Body of pancreas (tissue), 4 donors: ENCODE measurements around the gene PLXNB3. TPM values are rescaled to one million over a fixed set of nuclear protein-coding genes. Genes with fewer than 3 reads are reported as not detected.

ENCODE experiments used
- ATAC-seq: fragments of 150-250 bp; one replicate; pipeline ENCODE4 v1.9.1; 2016
- DNase-seq, 4 donors: peaks; one replicate each; pipeline ENCODE4 v3.0.0-alpha.2; 2019
- H3K27ac ChIP-seq, 4 donors: fragments of 200-600 bp; sonication (generic); 1 replicate in 3 of 4; 2 replicates in 1 of 4; pipeline versions ENCODE4 v1.5.1 to v1.6.1; 2016 to 2019; ENCODE audit warnings: mild to moderate bottlenecking in 1 of 4, mixed read lengths in 1 of 4, moderate library complexity in 1 of 4
- H3K27me3 ChIP-seq, 2 donors: fragments of 200-600 bp; sonication (generic); one replicate each; pipeline ENCODE4 v1.6.0; 2016; ENCODE audit warnings: mild to moderate bottlenecking in 1 of 2
- H3K36me3 ChIP-seq, 2 donors: fragments of 200-600 bp; sonication (generic); replicated peaks in 1 of 2; 2 replicates each; pipeline ENCODE4 v1.5.1; 2016; ENCODE audit warnings: low read depth in 2 of 2; ENCODE audit not compliant: insufficient read depth in 1 of 2
- H3K4me1 ChIP-seq: fragments of 200-600 bp; sonication (generic); one replicate; pipeline ENCODE4 v1.6.0; 2016
- H3K4me3 ChIP-seq, 2 donors: fragments of 200-600 bp; sonication (generic); 1 replicate in 1 of 2; 2 replicates in 1 of 2; pipeline ENCODE4 v1.5.1; 2016 to 2019
- H3K9me3 ChIP-seq, 3 donors: fragments of 200-600 bp; sonication (generic); 1 replicate in 2 of 3; 2 replicates in 1 of 3; pipeline ENCODE4 v1.5.1; 2016
- CTCF ChIP-seq, 7 experiments: fragments of 450-650 bp in 4 of 7; fragments of 200-600 bp in 3 of 7; sonication (generic) in 3 of 7; IDR thresholded peaks; one replicate each; pipeline ENCODE4 v1.5.1; 2016 to 2019; ENCODE audit warnings: antibody characterized with exemption in 7 of 7
- POLR2A ChIP-seq, 3 donors: fragments of 450-650 bp; IDR thresholded peaks; one replicate each; pipeline ENCODE4 v1.6.1; 2016; ENCODE audit warnings: antibody characterized with exemption in 3 of 3, mild to moderate bottlenecking in 2 of 3
- WGBS, 2 donors: methylation state at CpG; one replicate each; pipeline ENCODE4 v1.1.5; 2017; 5-methylcytosine and 5-hydroxymethylcytosine counted together
- intact Hi-C: fragments of 100-400 bp; cut with DNase I; formaldehyde crosslinking; loops from one replicate; pipeline ENCODE4 v1.15.1; 2023
- total RNA-seq, 2 donors: library from RNA; depleted of rRNA; stranded (reverse); fragments of >200 nt; gene quantifications; one replicate each; pipeline ENCODE4 v1.1.0, GENCODE V29; 2016

The PLXNB3 gene
- total RNA-seq, 2 donors from 2014 or later, result 4.2 to 13.2 TPM

GRCh38 chrX:153824348-153824747 is 60.3 kb downstream of the PLXNB3 start:
- Histone ChIP-seq H3K27ac (no peak overlapping the region), H3K36me3 (no peaks in the 10 kb centered on the region), H3K9me3 (no peaks in the 10 kb centered on the region), H3K4me1 (peaks cover 6% of the 10 kb centered on the region), H3K27me3 (no peaks in the 10 kb centered on the region), H3K4me3 (no peak overlapping the region)
- no peak for DNase-seq
- 80 to 85% methylated on average over 1 to 7 of the region's 10 CpGs for WGBS, 2 donors
- TF ChIP-seq CTCF (IDR thresholded peaks at IDR 0.05) (no peak), POLR2A (IDR thresholded peaks at IDR 0.05) (no peak)
- intact Hi-C loops, result no loop called here
- ATAC-seq, result no peak

DNA sequence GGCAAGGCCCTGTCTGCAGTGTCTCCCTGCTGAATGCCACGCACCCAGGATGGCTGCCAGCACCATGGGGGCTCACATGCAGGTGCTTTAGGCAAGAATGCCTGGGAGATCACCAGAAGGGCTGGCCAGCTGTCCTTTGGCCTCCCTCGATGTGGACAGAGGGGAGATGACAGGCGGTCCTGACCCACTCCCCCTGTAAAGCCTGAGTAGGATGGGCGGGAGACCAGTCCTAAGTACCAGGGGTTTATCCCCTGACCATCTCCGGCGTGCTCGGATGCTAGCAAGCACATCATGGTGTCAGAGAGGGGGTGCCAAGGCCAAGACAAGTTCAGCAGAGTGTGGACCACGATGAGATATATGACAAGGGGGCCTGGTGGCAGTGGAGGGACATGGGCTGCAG is 61.0 kb downstream of the PLXNB3 start:
- no peaks in the 10 kb centered on the region for H3K27me3 ChIP-seq

More for the DNA sequence above, 61.0 kb downstream of the PLXNB3 start:
- Histone ChIP-seq H3K4me1 (peaks cover 9% of the 10 kb centered on the region), H3K9me3 (no peaks in the 10 kb centered on the region), H3K36me3 (no peaks in the 10 kb centered on the region), H3K27ac (no peak overlapping the region), H3K4me3 (no peak overlapping the region)
- intact Hi-C loops, result no loop called here
- DNase-seq (no peak), ATAC-seq (no peak)
- TF ChIP-seq CTCF (IDR thresholded peaks at IDR 0.05), result no peak
- no peak for TF ChIP-seq POLR2A (IDR thresholded peaks at IDR 0.05)
- WGBS, 2 donors, result 40 to 59% methylated on average over 1 to 7 of the region's 8 CpGs

Other genes starting within 250 kb of the PLXNB3 start
- gene ATP2B3, start 246.6 kb upstream of the PLXNB3 start, total RNA-seq, result not detected
- gene CCNQ, start 165.1 kb upstream of the PLXNB3 start, total RNA-seq, result 10 to 100 TPM in 1 of 2 donors, 1 to 10 TPM in 1; 8.6 to 23.9 TPM
- gene DUSP9, start 117.0 kb upstream of the PLXNB3 start, total RNA-seq, result not detected
- not detected for gene PNCK, start 90.4 kb upstream of the PLXNB3 start, total RNA-seq
- 10 to 100 TPM; 11.7 to 18.5 TPM for gene SLC6A8, start 76.3 kb upstream of the PLXNB3 start, total RNA-seq
- 10 to 100 TPM; 64.6 TPM for gene BCAP31, start 39.9 kb upstream of the PLXNB3 start, total RNA-seq
- gene ABCD1, start 39.4 kb upstream of the PLXNB3 start, total RNA-seq, result 10 to 100 TPM; 11.2 to 31.6 TPM
- not detected for gene SRPK3, start 16.8 kb downstream of the PLXNB3 start, total RNA-seq
- gene IDH3G, start 30.1 kb downstream of the PLXNB3 start, total RNA-seq, result 10 to 100 TPM; 25.2 to 27.7 TPM
- 100 to 1,000 TPM; 115 to 238 TPM for gene SSR4, start 30.4 kb downstream of the PLXNB3 start, total RNA-seq
- gene PDZD4, start 66.3 kb downstream of the PLXNB3 start, total RNA-seq, result 1 to 10 TPM; 1.6 to 2.6 TPM
- 1 to 10 TPM; 1.8 to 7.9 TPM for gene L1CAM, start 121.9 kb downstream of the PLXNB3 start, total RNA-seq
- under 1 TPM; 0.66 to 0.78 TPM for gene AVPR2, start 140.4 kb downstream of the PLXNB3 start, total RNA-seq
- gene ARHGAP4, start 162.0 kb downstream of the PLXNB3 start, total RNA-seq, result 10 to 100 TPM in 1 of 2 donors, 1 to 10 TPM in 1; 8.6 to 16.6 TPM
- gene NAA10, start 170.8 kb downstream of the PLXNB3 start, total RNA-seq, result 10 to 100 TPM; 30.3 to 74.7 TPM
- 1 to 10 TPM in 1 of 2 donors, under 1 TPM in 1; 0.66 to 6.0 TPM for gene RENBP, start 180.4 kb downstream of the PLXNB3 start, total RNA-seq
- gene HCFC1, start 207.6 kb downstream of the PLXNB3 start, total RNA-seq, result 10 to 100 TPM; 16.6 to 62.6 TPM
- 10 to 100 TPM in 1 of 2 donors, 1 to 10 TPM in 1; 8.8 to 10.9 TPM for gene TMEM187, start 208.5 kb downstream of the PLXNB3 start, total RNA-seq